ENCODE measurements around the gene VDAC1.

Gene VDAC1

DNA sequence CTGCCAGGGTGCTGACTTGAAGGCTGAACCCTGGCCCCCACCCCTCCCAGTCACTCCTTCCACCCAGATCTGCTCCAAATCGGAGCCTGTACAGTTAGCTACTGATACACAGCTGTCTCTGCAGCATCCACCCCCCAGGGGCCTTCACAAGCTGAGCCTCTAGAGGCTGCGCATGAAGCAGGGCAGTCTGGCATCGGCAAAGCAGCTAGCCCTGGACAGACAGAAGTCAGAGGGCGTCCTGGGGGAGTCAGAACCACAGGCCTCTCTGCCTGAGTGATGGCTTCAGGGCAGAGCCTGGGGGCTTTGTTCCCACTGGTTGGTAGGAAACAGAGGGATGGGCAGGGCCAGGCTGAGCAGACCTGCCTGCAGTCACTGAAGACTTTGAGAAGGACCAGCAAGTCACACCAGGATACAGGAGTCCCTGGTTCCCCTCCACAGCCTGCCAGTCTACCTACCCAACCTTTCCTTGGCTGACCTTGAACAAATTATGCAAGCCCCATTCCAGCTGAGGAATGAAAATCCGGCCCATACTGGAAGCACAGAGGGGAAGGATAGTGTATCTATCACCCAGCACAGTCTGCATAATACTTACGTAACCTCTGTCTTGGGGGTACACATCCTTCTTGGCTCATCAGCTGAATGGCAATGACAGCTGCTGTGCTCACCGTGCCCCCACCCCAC is 8.8 kb downstream of the VDAC1 start:
- DNase-seq (ENCODE audit: low read depth, low spot score) = no peak
- TF ChIP-seq CTCF (IDR thresholded peaks at IDR 0.05; ENCODE audit: low read depth, low read length) = no peak
- H3K4me3 ChIP-seq (ENCODE audit: low read depth, low read length) = no peak overlapping the region
- in situ Hi-C loops (cut with HindIII; ENCODE audit: low sequenced_read_pairs) = no loop called here

- no peak for TF ChIP-seq CTCF (IDR thresholded peaks at IDR 0.05; ENCODE audit: low read depth, low read length)
- no peak overlapping the region for H3K4me3 ChIP-seq (ENCODE audit: low read depth, low read length)
- no peak for DNase-seq (ENCODE audit: low read depth, low spot score)
- in situ Hi-C loops (cut with HindIII; ENCODE audit: low sequenced_read_pairs) = no loop called here
These were observed 9.4 kb downstream of the VDAC1 start for GRCh38 chr5:133995341-133995740.

DNA sequence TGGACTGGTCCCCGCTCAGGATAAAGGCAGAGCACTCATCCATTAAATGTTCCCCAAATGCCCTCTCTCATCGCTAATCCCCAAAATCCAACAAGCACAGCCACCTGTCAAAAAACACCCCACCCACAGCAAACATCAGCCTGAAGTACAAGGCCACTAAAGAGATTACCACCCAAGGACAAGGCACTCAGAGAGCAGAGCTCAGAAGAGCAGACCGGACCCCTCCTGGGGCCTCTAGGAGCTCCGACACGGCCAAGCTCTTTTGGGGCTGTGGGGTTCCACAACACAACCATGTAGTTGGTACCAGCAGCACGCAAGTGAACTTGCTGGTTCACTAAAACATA is 9.8 kb downstream of the VDAC1 start:
- no peak for TF ChIP-seq CTCF (IDR thresholded peaks at IDR 0.05; ENCODE audit: low read depth, low read length)
- DNase-seq (ENCODE audit: low read depth, low spot score) = no peak
- H3K4me3 ChIP-seq (ENCODE audit: low read depth, low read length) = no peak overlapping the region
- in situ Hi-C loops (cut with HindIII; ENCODE audit: low sequenced_read_pairs) = no loop called here

DNA sequence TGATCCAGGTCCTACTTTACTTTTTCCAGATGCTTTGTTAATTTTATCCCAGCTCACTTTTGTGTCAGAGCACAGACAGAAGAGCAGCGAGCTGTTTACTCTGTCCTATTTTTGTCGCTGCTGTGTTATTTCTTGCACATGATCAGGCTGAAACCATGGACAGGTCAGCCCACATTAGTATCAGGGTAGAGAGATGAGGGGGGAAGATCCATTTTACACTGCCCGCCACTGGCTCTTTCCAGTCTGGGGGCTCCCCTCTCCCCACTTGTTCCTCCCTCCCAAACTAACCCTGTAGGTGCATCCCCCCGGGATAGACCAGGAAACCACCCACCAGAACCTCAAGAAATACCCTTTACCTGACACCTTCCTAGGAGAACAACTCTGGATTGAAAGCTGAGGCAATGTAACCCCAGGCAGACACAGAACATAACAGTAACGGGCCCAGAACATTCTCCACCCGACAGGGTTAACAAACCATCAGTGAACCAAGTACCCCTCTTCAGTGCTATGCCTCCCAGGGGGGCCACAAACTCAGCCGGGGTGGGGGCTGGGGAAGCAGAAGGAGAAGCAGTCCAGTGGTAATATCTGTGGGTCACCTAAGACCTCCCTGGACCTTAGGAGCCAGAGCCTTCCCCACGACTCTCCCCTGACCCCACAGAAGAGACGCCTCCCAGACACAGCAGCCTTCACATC is 10.3 kb downstream of the VDAC1 start:
- DNase-seq (ENCODE audit: low read depth, low spot score) = no peak
- TF ChIP-seq CTCF (IDR thresholded peaks at IDR 0.05; ENCODE audit: low read depth, low read length) = no peak
- in situ Hi-C loops (cut with HindIII; ENCODE audit: low sequenced_read_pairs) = no loop called here
- no peak overlapping the region for H3K4me3 ChIP-seq (ENCODE audit: low read depth, low read length)

GRCh38 chr5:133993185-133993936 is 11.4 kb downstream of the VDAC1 start:
- peak; percentile 66 for DNase-seq (ENCODE audit: low read depth, low spot score)
- no peak for TF ChIP-seq CTCF (IDR thresholded peaks at IDR 0.05; ENCODE audit: low read depth, low read length)
- in situ Hi-C loops (cut with HindIII; ENCODE audit: low sequenced_read_pairs) = no loop called here
- no peak overlapping the region for H3K4me3 ChIP-seq (ENCODE audit: low read depth, low read length)

DNA sequence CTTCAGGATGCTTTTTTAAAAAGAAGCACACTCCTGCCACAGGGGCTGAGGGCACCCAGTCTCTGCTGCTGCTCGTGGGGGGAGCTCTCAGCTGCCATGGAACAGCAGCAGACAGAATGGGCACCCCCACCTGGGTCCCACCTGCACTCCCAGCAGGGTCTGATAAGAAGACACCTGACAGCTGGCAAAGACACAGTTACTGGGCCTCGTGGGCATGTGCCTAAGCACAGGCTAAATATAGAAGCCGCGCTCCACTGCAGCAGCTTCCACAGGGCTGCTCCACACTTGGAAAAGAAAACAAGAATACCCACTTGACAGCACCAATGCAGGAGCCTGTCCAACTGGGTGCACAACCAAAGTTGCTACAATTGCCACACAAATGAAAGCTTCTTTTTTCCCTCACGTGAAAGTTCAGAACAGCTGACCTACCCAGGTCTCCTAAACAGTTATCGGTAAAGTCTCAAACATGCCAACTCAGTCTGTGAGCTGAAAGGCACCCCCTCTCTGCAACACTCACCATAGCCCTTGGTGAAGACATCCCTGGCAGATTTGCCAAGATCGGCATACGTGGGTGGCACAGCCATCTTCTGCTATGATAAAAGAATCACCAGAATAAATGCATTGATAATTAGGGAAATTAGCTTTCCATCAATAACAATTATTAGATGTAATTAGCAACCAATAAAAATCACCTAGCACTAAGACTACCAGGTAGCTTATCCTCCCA is 12.2 kb downstream of the VDAC1 start:
- DNase-seq (ENCODE audit: low read depth, low spot score) = no peak
- no peak overlapping the region for H3K4me3 ChIP-seq (ENCODE audit: low read depth, low read length)
- no peak for TF ChIP-seq CTCF (IDR thresholded peaks at IDR 0.05; ENCODE audit: low read depth, low read length)
- in situ Hi-C loops (cut with HindIII; ENCODE audit: low sequenced_read_pairs) = no loop called here
